Measurements from ENCODE around the gene AVPI1. TPM values are rescaled to one million over a fixed set of nuclear protein-coding genes. Genes with fewer than 3 reads are reported as not detected.

Gene AVPI1
- total and polyA plus RNA-seq, 2 of the 13 experiments (the other 11 are each of a cell fraction or from before 2014, with no cell fraction given): 39.8 to 61.2 TPM

- TF ChIP-seq ZNF280D (CRISPR knock-in tag; IDR thresholded peaks at IDR 0.05): no peak
- TF ChIP-seq ZNF672 (CRISPR knock-in tag; IDR thresholded peaks at IDR 0.05): no peak
- 0 out of 2 replicates have a peak, but pooled peaks have one; percentile 15 for TF ChIP-seq ZSCAN9 (CRISPR knock-in tag; IDR thresholded peaks at IDR 0.05; ENCODE audit: borderline replicate concordance)
- no peak for TF ChIP-seq GABPA (IDR thresholded peaks at IDR 0.05; ENCODE audit: low read depth, low read length)
- TF ChIP-seq GABPA (CRISPR knock-in tag; IDR thresholded peaks at IDR 0.05; ENCODE audit: low read depth): no peak
- TF ChIP-seq ARID2 (CRISPR knock-in tag; IDR thresholded peaks at IDR 0.05; ENCODE audit: borderline replicate concordance): no peak
- TF ChIP-seq ISL2 (CRISPR knock-in tag; IDR thresholded peaks at IDR 0.05): peak; percentile 82
- no peak for TF ChIP-seq ZNF354B (CRISPR knock-in tag; IDR thresholded peaks at IDR 0.05)
- peak; percentile 6; the same call in 1 of the 2 replicates for TF ChIP-seq HNF4G (IDR thresholded peaks at IDR 0.05; ENCODE audit: borderline replicate concordance, low read depth, low read length)
- TF ChIP-seq HNF4G (CRISPR knock-in tag; IDR thresholded peaks at IDR 0.05; ENCODE audit: borderline replicate concordance, low read depth): no peak
- no peak for TF ChIP-seq ZNF275 (CRISPR knock-in tag; IDR thresholded peaks at IDR 0.05; ENCODE audit: borderline replicate concordance)
- TF ChIP-seq ZNF513 (CRISPR knock-in tag; conservative IDR thresholded peaks at IDR 0.05): no peak
- TF ChIP-seq MLXIP (CRISPR knock-in tag; IDR thresholded peaks at IDR 0.05; ENCODE audit: borderline replicate concordance): no peak
- TF ChIP-seq POGK (CRISPR knock-in tag; conservative IDR thresholded peaks at IDR 0.05): 0 out of 2 replicates have a peak, but pooled peaks have one; percentile 62
- no peak for TF ChIP-seq RNF2 (conservative IDR thresholded peaks at IDR 0.05; ENCODE audit: low read depth)
- peak; percentile 21; the same call in 1 of the 2 replicates for TF ChIP-seq NR2F6 (IDR thresholded peaks at IDR 0.05)
- no peak for TF ChIP-seq NR2F6 (CRISPR knock-in tag; IDR thresholded peaks at IDR 0.05)
- TF ChIP-seq, protein P1, sequence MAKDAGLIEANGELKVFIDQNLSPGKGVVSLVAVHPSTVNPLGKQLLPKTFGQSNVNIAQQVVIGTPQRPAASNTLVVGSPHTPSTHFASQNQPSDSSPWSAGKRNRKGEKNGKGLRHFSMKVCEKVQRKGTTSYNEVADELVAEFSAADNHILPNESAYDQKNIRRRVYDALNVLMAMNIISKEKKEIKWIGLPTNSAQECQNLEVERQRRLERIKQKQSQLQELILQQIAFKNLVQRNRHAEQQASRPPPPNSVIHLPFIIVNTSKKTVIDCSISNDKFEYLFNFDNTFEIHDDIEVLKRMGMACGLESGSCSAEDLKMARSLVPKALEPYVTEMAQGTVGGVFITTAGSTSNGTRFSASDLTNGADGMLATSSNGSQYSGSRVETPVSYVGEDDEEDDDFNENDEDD (CRISPR knock-in tag; IDR thresholded peaks at IDR 0.05; ENCODE audit: borderline replicate concordance): peak; percentile 92; the same call in 1 of the 2 replicates
- no peak for TF ChIP-seq HNRNPL (IDR thresholded peaks at IDR 0.05; ENCODE audit: low read depth, low read length)
Observed at GRCh38 chr10:97684866-97685394, 2.1 kb downstream of the AVPI1 start (continued).

Data from HepG2 (cell line).